B cell (primary cell): Measurements from ENCODE around the gene ADH6. TPM values are rescaled to one million over a fixed set of nuclear protein-coding genes. Genes with fewer than 3 reads are reported as not detected.

Source experiments
- ATAC-seq: fragments of 200-7000 bp; cut with Tn5 transposase; one replicate; pipeline ENCODE4 v1.10.0; 2021; ENCODE audit warnings: low read depth, mild to moderate bottlenecking, moderate number of reproducible peaks, moderate library complexity
- CTCF ChIA-PET: fragments of 350-600 bp; sonication (Branson Sonifier 250); formaldehyde crosslinking; loops from one replicate; lab custom pipeline; 2021; ENCODE audit warnings: antibody characterized with exemption, inconsistent platforms; lab: Charles Lee
- POLR2A ChIA-PET: fragments of 350-600 bp; sonication (Branson Sonifier 250); formaldehyde crosslinking; loops from one replicate; lab custom pipeline; 2021; ENCODE audit warnings: antibody characterized with exemption; lab: Charles Lee
- DNase-seq: peaks from one replicate; pipeline ENCODE4 v3.0.0; 2013
- H2AFZ ChIP-seq: 2 replicates; pipeline ENCODE4 v1.6.1; 2012; ENCODE audit warnings: mild to moderate bottlenecking, low read depth, low read length; ENCODE audit not compliant: insufficient read depth, poor library complexity, severe bottlenecking
- H3K27ac ChIP-seq, 2 donors: 1 replicate in 1 of 2; 2 replicates in 1 of 2; pipeline ENCODE4 v1.5.1; 2012 to 2013; ENCODE audit warnings: low read length in 2 of 2, mild to moderate bottlenecking in 2 of 2, moderate library complexity in 1 of 2
- H3K27me3 ChIP-seq, 4 experiments: fragments of 200-600 bp in 1 of 4; sonication (generic) in 1 of 4; replicated peaks in 1 of 4; 1 replicate in 2 of 4; 2 replicates in 2 of 4; pipeline versions ENCODE4 v1.6.1 to v1.7.0; 2013 to 2016; ENCODE audit warnings: low read length in 3 of 4, mild to moderate bottlenecking in 2 of 4, mixed read lengths in 1 of 4, moderate library complexity in 1 of 4; ENCODE audit not compliant: insufficient read depth in 4 of 4, control insufficient read depth in 3 of 4; ENCODE audit errors: control extremely low read depth in 1 of 4
- H3K36me3 ChIP-seq, 2 experiments: replicated peaks in 1 of 2; 1 replicate in 1 of 2; 2 replicates in 1 of 2; pipeline versions ENCODE4 v1.6.1 to v1.7.1; 2013; ENCODE audit warnings: low read length in 1 of 2; ENCODE audit not compliant: insufficient read depth in 2 of 2, control insufficient read depth in 1 of 2; ENCODE audit errors: control extremely low read depth in 1 of 2, extremely low read depth in 1 of 2
- H3K4me1 ChIP-seq, 2 donors: fragments of 200-600 bp in 1 of 2; sonication (generic) in 1 of 2; 1 replicate in 1 of 2; 2 replicates in 1 of 2; pipeline versions ENCODE4 v1.5.1 to v1.6.1; 2013 to 2017; ENCODE audit warnings: low read length in 2 of 2; ENCODE audit not compliant: control insufficient read depth in 2 of 2, insufficient read depth in 2 of 2
- H3K4me2 ChIP-seq: replicated peaks from 2 replicates; pipeline ENCODE3; 2012; ENCODE audit warnings: mild to moderate bottlenecking, low read depth, low read length; ENCODE audit not compliant: poor library complexity, severe bottlenecking
- H3K4me3 ChIP-seq, 5 experiments: fragments of 200-600 bp in 1 of 5; sonication (generic) in 1 of 5; 1 replicate in 3 of 5; 2 replicates in 2 of 5; pipeline versions ENCODE4 v1.5.1 to v1.7.0; 2011 to 2016; ENCODE audit warnings: low read length in 4 of 5, mild to moderate bottlenecking in 4 of 5, low read depth in 2 of 5, control low read depth in 1 of 5, moderate library complexity in 1 of 5; ENCODE audit not compliant: insufficient read depth in 1 of 5; ENCODE audit errors: control extremely low read depth in 1 of 5, extremely low read depth in 1 of 5
- H3K79me2 ChIP-seq: fragments of 200-600 bp; sonication (generic); one replicate; pipeline ENCODE4 v1.6.0; 2016; ENCODE audit warnings: low read length; ENCODE audit not compliant: control insufficient read depth, insufficient read depth
- H3K9ac ChIP-seq: fragments of 200-600 bp; sonication (generic); 2 replicates; pipeline ENCODE4 v1.6.1; 2017; ENCODE audit warnings: mild to moderate bottlenecking, low read length, moderate library complexity
- H3K9me3 ChIP-seq, 3 donors: one replicate each; pipeline versions ENCODE4 v1.6.1 to v1.7.1; 2013; ENCODE audit warnings: low read length in 2 of 3; ENCODE audit not compliant: control insufficient read depth in 2 of 3, insufficient read depth in 1 of 3; ENCODE audit errors: control extremely low read depth in 1 of 3
- H4K20me1 ChIP-seq: 2 replicates; pipeline ENCODE4 v1.6.0; 2012; ENCODE audit warnings: mild to moderate bottlenecking, low read length; ENCODE audit not compliant: insufficient read depth, control insufficient read depth, poor library complexity, severe bottlenecking
- H3K27ac Mint-ChIP-seq: one replicate; pipeline ENCODE4 v1.8.0; 2021; ENCODE audit warnings: mixed read lengths
- H3K27me3 Mint-ChIP-seq: one replicate; pipeline ENCODE4 v1.8.0; 2021; ENCODE audit warnings: mixed read lengths
- H3K4me1 Mint-ChIP-seq: one replicate; pipeline ENCODE4 v1.8.0; 2021; ENCODE audit warnings: mixed read lengths
- H3K4me3 Mint-ChIP-seq: one replicate; pipeline ENCODE4 v1.8.0; 2021; ENCODE audit warnings: mixed read lengths
- H3K9me3 Mint-ChIP-seq: one replicate; pipeline ENCODE4 v1.8.0; 2022; ENCODE audit warnings: mixed read lengths; ENCODE audit not compliant: insufficient read depth
- EZH2 ChIP-seq: IDR thresholded peaks from 2 replicates; pipeline ENCODE4 v1.6.1; 2012; ENCODE audit warnings: borderline replicate concordance, low read depth, mild to moderate bottlenecking, moderate library complexity, low read length; ENCODE audit not compliant: insufficient read depth, poor library complexity, severe bottlenecking
- whole genome bisulfite sequencing: methylation state at CpG from one replicate; pipeline ENCODE4 v1.1.5; 2013; ENCODE audit warnings: missing lambda C conversion rate; ENCODE audit not compliant: insufficient coverage; 5-methylcytosine and 5-hydroxymethylcytosine counted together
- intact Hi-C: fragments of 100-400 bp; cut with micrococcal nuclease; formaldehyde crosslinking; loops from one replicate; pipeline ENCODE4 v1.10.0; 2022
- polyA plus RNA-seq: library from polyadenylated mRNA; depleted of rRNA; stranded (reverse); fragments of >200 nt; gene quantifications from 2 replicates; pipeline ENCODE4 v1.2.3, GENCODE V29; 2012
- total RNA-seq, 2 donors: library from RNA; stranded (reverse); fragments of 120-200 nt in 1 of 2; gene quantifications; 1 replicate in 1 of 2; 2 replicates in 1 of 2; pipeline versions ENCODE4 v1.2.3 to v1.2.4, GENCODE V29; 2013 to 2022
- TF ChIP-seq, protein P1 (sequence below): fragments of 200-600 bp; IDR thresholded peaks from one replicate; pipeline ENCODE4 v1.8.0; 2022; ENCODE audit warnings: antibody characterized with exemption, mild to moderate bottlenecking

Gene ADH6
- total and polyA plus RNA-seq, 2 donors (not counting 1 experiment from before 2014, with no cell fraction given) = not detected

- H2AFZ ChIP-seq = no peak overlapping the region
- no peaks in the 10 kb centered on the region for H3K36me3 ChIP-seq
- ATAC-seq = no peak
- H3K9me3 Mint-ChIP-seq = peaks cover 4% of the 10 kb centered on the region
- H3K4me1 ChIP-seq = no peaks in the 10 kb centered on the region
- no peak overlapping the region for H3K9ac ChIP-seq
- no peak overlapping the region for H3K4me3 ChIP-seq
- TF ChIP-seq, protein P1, sequence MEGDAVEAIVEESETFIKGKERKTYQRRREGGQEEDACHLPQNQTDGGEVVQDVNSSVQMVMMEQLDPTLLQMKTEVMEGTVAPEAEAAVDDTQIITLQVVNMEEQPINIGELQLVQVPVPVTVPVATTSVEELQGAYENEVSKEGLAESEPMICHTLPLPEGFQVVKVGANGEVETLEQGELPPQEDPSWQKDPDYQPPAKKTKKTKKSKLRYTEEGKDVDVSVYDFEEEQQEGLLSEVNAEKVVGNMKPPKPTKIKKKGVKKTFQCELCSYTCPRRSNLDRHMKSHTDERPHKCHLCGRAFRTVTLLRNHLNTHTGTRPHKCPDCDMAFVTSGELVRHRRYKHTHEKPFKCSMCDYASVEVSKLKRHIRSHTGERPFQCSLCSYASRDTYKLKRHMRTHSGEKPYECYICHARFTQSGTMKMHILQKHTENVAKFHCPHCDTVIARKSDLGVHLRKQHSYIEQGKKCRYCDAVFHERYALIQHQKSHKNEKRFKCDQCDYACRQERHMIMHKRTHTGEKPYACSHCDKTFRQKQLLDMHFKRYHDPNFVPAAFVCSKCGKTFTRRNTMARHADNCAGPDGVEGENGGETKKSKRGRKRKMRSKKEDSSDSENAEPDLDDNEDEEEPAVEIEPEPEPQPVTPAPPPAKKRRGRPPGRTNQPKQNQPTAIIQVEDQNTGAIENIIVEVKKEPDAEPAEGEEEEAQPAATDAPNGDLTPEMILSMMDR = no peak
- TF ChIP-seq EZH2 = no peak
- no peaks in the 10 kb centered on the region for H4K20me1 ChIP-seq
- ChIA-PET POLR2A (no interaction called here), CTCF (no interaction called here)
- no peak overlapping the region for H3K4me3 Mint-ChIP-seq
- no peaks in the 10 kb centered on the region for H3K79me2 ChIP-seq
- no peak overlapping the region for H3K4me2 ChIP-seq
- intact Hi-C loops = no loop called here
- H3K27ac Mint-ChIP-seq = no peak overlapping the region
- WGBS = 100% methylated on average over 2 of the region's 4 CpGs
- H3K9me3 ChIP-seq = peaks cover 0 to 7% (median 0%) of the 10 kb centered on the region in 3 donors
- H3K4me1 Mint-ChIP-seq = no peaks in the 10 kb centered on the region
- DNase-seq = no peak
- H3K27ac ChIP-seq = no peak overlapping the region
- H3K27me3 Mint-ChIP-seq = no peaks in the 10 kb centered on the region
- H3K27me3 ChIP-seq = no peaks in the 10 kb centered on the region
These were observed 33.7 kb upstream of the ADH6 start for GRCh38 chr4:99252746-99253145.

GRCh38 chr4:99248714-99249113 is 29.7 kb upstream of the ADH6 start:
- Histone ChIP-seq H3K9me3 (peaks cover 0 to 12% (median 0%) of the 10 kb centered on the region in 3 donors), H3K27ac (no peak overlapping the region), H3K27me3 (no peaks in the 10 kb centered on the region), H3K4me1 (no peaks in the 10 kb centered on the region), H3K36me3 (no peaks in the 10 kb centered on the region), H3K4me3 (no peak overlapping the region), H3K79me2 (no peaks in the 10 kb centered on the region), H4K20me1 (no peaks in the 10 kb centered on the region), H2AFZ (no peak overlapping the region), H3K9ac (no peak overlapping the region), H3K4me2 (no peak overlapping the region)
- no peak for DNase-seq
- POLR2A ChIA-PET = no interaction called here
- TF ChIP-seq, protein P1 = no peak
- TF ChIP-seq EZH2 = no peak
- CTCF ChIA-PET = no interaction called here
- no peak for ATAC-seq
- intact Hi-C loops = no loop called here
- Mint-ChIP-seq H3K27ac (no peak overlapping the region), H3K4me1 (no peaks in the 10 kb centered on the region), H3K9me3 (peaks cover 6% of the 10 kb centered on the region), H3K4me3 (no peak overlapping the region), H3K27me3 (peaks cover 4% of the 10 kb centered on the region)
- WGBS = no CpG with 5 or more reads among the region's 1 CpG
